H1 (cell line): ENCODE results near the gene PWP1. TPM values are rescaled to one million over a fixed set of nuclear protein-coding genes. Genes with fewer than 3 reads are reported as not detected.

Experiments
- ASH2L ChIP-seq: fragments of 200-600, 300-600 bp; sonication (generic); IDR thresholded peaks from one replicate; pipeline ENCODE4 v1.7.1; 2017; ENCODE audit warnings: low read length
- POLR2AphosphoS5 ChIP-seq: IDR thresholded peaks from 2 replicates; pipeline ENCODE4 v1.6.1; 2011; ENCODE audit warnings: low read depth, low read length
- SP1 ChIP-seq: IDR thresholded peaks from 2 replicates; pipeline ENCODE4 v1.6.1; 2011; ENCODE audit warnings: low read depth, low read length
- TAF7 ChIP-seq: optimal IDR thresholded peaks from 2 replicates; pipeline ENCODE3; 2011; ENCODE audit warnings: low read depth, mild to moderate bottlenecking, inconsistent platforms, low read length, moderate library complexity, borderline replicate concordance
- USF2 ChIP-seq: IDR thresholded peaks from 2 replicates; pipeline ENCODE4 v1.6.1; 2011; ENCODE audit warnings: low read length, improper control_type of control experiment
- polyA plus RNA-seq, 7 experiments: library from polyadenylated mRNA; depleted of rRNA in 3 of 7; stranded (reverse) in 5 of 7; unstranded in 2 of 7; fragments of >200 nt in 5 of 7; fragments of 200-250 nt in 2 of 7; gene quantifications; 1 replicate in 5 of 7; 2 replicates in 1 of 7; 4 replicates in 1 of 7; pipeline versions ENCODE4 v1.2.1 to v1.2.3, GENCODE V29; 2011 to 2013; ENCODE audit warnings: missing spikeins in 2 of 7, mixed read lengths in 2 of 7
- total RNA-seq: library from RNA; stranded (reverse); fragmentation: NEBNext Ultra II Directional; extraction: Animal tissue kit (Norgen Biotek cat#: 25700); gene quantifications from 2 replicates; pipeline ENCODE4 v1.2.1, GENCODE V29; 2021

The PWP1 gene
- total and polyA plus RNA-seq, 2 of the 8 experiments (the other 6 are each of a cell fraction or from before 2014, with no cell fraction given) = 57.8 to 78.5 TPM

GRCh38 chr12:107736914-107737313 is 51.3 kb downstream of the PWP1 start (continued):
- TF ChIP-seq POLR2AphosphoS5 (no peak), SP1 (no peak), ASH2L (no peak), USF2 (no peak), TAF7 (no peak)
